ENCODE data around the gene HDDC2.

The HDDC2 gene

DNA sequence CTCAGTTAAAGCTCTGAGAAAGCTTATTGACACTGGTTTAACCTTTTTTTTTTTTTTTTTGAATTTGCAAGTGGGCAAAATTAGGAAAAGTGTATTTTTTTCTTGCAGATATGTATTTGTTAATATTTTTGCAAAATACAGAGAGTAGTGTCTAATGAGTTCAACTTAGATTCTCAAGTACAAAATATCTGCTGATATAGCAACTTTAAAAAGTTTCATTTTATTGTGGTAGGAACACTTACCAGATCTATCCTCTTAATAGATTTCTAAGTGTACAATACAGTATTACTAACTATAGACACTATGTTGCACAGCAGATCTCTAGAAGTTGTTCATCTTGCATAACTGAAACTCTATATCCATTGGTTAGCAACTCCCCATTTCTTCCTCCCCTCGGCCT lies 30.9 kb upstream of the HDDC2 start:
- DNase-seq (ENCODE audit: extremely low spot score): no peak
- ChIA-PET CTCF (interaction anchor here (0.6 kb wide), 1 partner anchor 10 kb away, joined by 3 read pairs; no protein-coding TSS in a partner anchor), POLR2A (no interaction called here)
- TF ChIP-seq L3MBTL2 (conservative IDR thresholded peaks at IDR 0.05): no peak
- no peak for TF ChIP-seq BHLHE40 (IDR thresholded peaks at IDR 0.05; ENCODE audit: borderline replicate concordance)
- no peak for TF ChIP-seq SUZ12 (IDR thresholded peaks at IDR 0.05)
- TF ChIP-seq FOXA1 (IDR thresholded peaks at IDR 0.05): no peak
- no peak for TF ChIP-seq TARDBP (IDR thresholded peaks at IDR 0.05)
- no peak for TF ChIP-seq ZNF384 (IDR thresholded peaks at IDR 0.05)
- no peak for TF ChIP-seq FOXK2 (IDR thresholded peaks at IDR 0.05)
- no peak for TF ChIP-seq ELF4 (IDR thresholded peaks at IDR 0.05)
- TF ChIP-seq, protein P1, sequence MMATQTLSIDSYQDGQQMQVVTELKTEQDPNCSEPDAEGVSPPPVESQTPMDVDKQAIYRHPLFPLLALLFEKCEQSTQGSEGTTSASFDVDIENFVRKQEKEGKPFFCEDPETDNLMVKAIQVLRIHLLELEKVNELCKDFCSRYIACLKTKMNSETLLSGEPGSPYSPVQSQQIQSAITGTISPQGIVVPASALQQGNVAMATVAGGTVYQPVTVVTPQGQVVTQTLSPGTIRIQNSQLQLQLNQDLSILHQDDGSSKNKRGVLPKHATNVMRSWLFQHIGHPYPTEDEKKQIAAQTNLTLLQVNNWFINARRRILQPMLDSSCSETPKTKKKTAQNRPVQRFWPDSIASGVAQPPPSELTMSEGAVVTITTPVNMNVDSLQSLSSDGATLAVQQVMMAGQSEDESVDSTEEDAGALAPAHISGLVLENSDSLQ (IDR thresholded peaks at IDR 0.05): no peak
- no peak for TF ChIP-seq NFRKB (IDR thresholded peaks at IDR 0.05)
- TF ChIP-seq SP1 (IDR thresholded peaks at IDR 0.05): no peak
- TF ChIP-seq LEF1 (IDR thresholded peaks at IDR 0.05; ENCODE audit: borderline replicate concordance): no peak
- no peak for TF ChIP-seq HDGF (IDR thresholded peaks at IDR 0.05; ENCODE audit: borderline replicate concordance)
- no peak for TF ChIP-seq ARNT (IDR thresholded peaks at IDR 0.05)
- no peak for TF ChIP-seq CTBP1 (IDR thresholded peaks at IDR 0.05; ENCODE audit: borderline replicate concordance)

DNA sequence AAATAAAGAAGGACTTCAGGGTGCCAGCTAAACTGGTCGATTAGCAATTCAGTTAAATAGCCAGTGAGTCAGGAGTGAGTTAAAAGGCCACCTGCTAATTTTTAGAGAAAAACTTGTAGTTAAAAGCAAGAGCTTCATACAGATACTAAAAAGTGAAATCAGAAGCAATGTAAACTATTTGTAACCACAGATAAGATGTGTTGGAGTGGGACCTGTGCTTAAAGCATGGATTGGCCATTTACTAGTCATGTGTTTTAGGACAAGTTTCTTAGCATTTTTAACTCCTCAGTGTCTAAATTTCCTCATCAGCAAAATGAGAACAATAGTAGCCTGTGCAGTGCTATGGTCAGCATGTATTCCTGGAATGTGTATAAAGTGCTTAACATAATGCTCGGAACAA lies 23.8 kb upstream of the HDDC2 start:
- CTCF ChIA-PET: interaction anchor here (0.6 kb wide), 1 partner anchor 32 kb away, joined by 3 read pairs; no protein-coding TSS in a partner anchor
- TF ChIP-seq FOXA1 (IDR thresholded peaks at IDR 0.05): no peak
- POLR2A ChIA-PET: no interaction called here
- DNase-seq (ENCODE audit: extremely low spot score): no peak

DNA sequence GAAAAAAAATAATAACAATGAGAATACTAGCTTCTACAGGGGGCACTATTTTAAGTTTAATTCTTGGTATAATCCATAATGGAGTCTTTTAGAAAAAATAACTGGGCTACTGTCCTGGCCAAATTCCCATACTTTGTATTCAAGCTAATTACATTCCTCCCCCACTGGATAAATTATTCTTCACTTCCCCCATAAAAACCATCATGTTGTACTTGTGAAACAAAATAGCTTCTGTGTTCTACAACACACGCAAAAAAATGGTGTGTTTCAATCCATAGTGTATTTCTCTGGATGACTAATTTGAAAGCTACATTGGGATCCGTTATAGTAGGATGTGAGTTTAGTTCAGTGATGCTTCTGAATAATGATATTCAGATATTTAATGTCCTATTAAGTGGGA lies 21.6 kb upstream of the HDDC2 start:
- no peak for DNase-seq (ENCODE audit: extremely low spot score)
- TF ChIP-seq LEF1 (IDR thresholded peaks at IDR 0.05; ENCODE audit: borderline replicate concordance): no peak
- no peak for TF ChIP-seq ELF4 (IDR thresholded peaks at IDR 0.05)
- no peak for TF ChIP-seq FOXA1 (IDR thresholded peaks at IDR 0.05)
- no peak for TF ChIP-seq ARNT (IDR thresholded peaks at IDR 0.05)
- no peak for TF ChIP-seq HDGF (IDR thresholded peaks at IDR 0.05; ENCODE audit: borderline replicate concordance)
- no peak for TF ChIP-seq L3MBTL2 (conservative IDR thresholded peaks at IDR 0.05)
- no peak for TF ChIP-seq BHLHE40 (IDR thresholded peaks at IDR 0.05; ENCODE audit: borderline replicate concordance)
- no peak for TF ChIP-seq CTBP1 (IDR thresholded peaks at IDR 0.05; ENCODE audit: borderline replicate concordance)
- TF ChIP-seq ZNF384 (IDR thresholded peaks at IDR 0.05): no peak
- TF ChIP-seq, protein P1 (IDR thresholded peaks at IDR 0.05): no peak
- no peak for TF ChIP-seq FOXK2 (IDR thresholded peaks at IDR 0.05)
- TF ChIP-seq TARDBP (IDR thresholded peaks at IDR 0.05): no peak
- no peak for TF ChIP-seq NFRKB (IDR thresholded peaks at IDR 0.05)
- TF ChIP-seq SP1 (IDR thresholded peaks at IDR 0.05): no peak
- TF ChIP-seq SUZ12 (IDR thresholded peaks at IDR 0.05): no peak
- no peak for TF ChIP-seq FOXM1 (IDR thresholded peaks at IDR 0.05; ENCODE audit: borderline replicate concordance)
- ChIA-PET CTCF (interaction anchor here (0.6 to 0.7 kb wide), 3 partner anchors 9 to 430 kb away, joined by 3 read pairs; no protein-coding TSS in a partner anchor), POLR2A (no interaction called here)

DNA sequence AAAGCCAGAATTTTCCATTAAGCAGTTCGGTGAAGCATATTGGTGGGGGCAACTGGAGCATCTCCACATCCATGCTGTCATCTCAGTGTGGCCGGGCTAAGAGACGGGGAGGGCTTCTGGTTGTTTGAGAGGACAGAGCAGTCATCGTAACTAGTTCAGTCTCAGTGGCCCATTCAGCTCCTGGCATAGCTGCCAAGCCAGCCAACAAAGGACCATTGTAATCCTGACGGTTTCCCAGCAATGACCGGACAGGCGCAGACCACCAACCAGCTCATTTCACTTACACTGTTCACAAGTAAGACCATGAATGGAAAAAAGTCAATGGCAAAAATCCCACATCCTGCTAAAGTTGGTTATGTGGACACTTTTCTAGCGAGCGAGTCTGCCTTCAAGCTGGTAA lies 14.9 kb upstream of the HDDC2 start:
- TF ChIP-seq HDGF (IDR thresholded peaks at IDR 0.05; ENCODE audit: borderline replicate concordance): no peak
- TF ChIP-seq ELF4 (IDR thresholded peaks at IDR 0.05): no peak
- no peak for TF ChIP-seq ARNT (IDR thresholded peaks at IDR 0.05)
- TF ChIP-seq CTBP1 (IDR thresholded peaks at IDR 0.05; ENCODE audit: borderline replicate concordance): no peak
- TF ChIP-seq SP1 (IDR thresholded peaks at IDR 0.05): no peak
- no peak for TF ChIP-seq ZNF384 (IDR thresholded peaks at IDR 0.05)
- TF ChIP-seq, protein P1 (IDR thresholded peaks at IDR 0.05): no peak
- TF ChIP-seq L3MBTL2 (conservative IDR thresholded peaks at IDR 0.05): no peak
- TF ChIP-seq BHLHE40 (IDR thresholded peaks at IDR 0.05; ENCODE audit: borderline replicate concordance): no peak
- no peak for TF ChIP-seq LEF1 (IDR thresholded peaks at IDR 0.05; ENCODE audit: borderline replicate concordance)
- TF ChIP-seq FOXA1 (IDR thresholded peaks at IDR 0.05): no peak
- TF ChIP-seq SUZ12 (IDR thresholded peaks at IDR 0.05): no peak
- TF ChIP-seq FOXM1 (IDR thresholded peaks at IDR 0.05; ENCODE audit: borderline replicate concordance): no peak
- TF ChIP-seq TARDBP (IDR thresholded peaks at IDR 0.05): no peak
- DNase-seq (ENCODE audit: extremely low spot score): no peak
- ChIA-PET CTCF (interaction anchor here (0.6 to 1.0 kb wide), 2 partner anchors 19 to 398 kb away, joined by 3 read pairs; no protein-coding TSS in a partner anchor), POLR2A (interaction anchor here (0.6 kb wide), 1 partner anchor 105 kb away, joined by 4 read pairs; no protein-coding TSS in a partner anchor)

DNA sequence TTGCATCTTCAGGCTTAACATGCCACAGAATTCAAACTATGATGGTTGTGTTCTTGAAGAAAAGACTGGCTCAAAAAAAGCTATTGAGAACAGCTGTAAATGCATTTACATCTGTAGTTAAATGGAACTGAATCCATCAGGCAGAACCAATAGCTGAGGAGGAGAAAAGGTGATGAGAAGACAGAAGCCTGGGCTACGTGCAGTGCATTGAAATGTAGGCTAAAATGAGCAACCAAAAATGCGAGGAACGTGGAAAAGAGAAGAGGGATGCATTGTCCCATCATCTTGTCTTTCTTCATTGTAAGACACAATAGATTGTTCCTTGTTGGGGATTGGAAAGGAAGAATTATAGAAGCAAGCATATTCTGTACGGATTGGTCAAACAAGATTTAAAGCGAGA lies 13.8 kb upstream of the HDDC2 start:
- POLR2A ChIA-PET: no interaction called here
- TF ChIP-seq ELF4 (IDR thresholded peaks at IDR 0.05) (no peak), LEF1 (IDR thresholded peaks at IDR 0.05; ENCODE audit: borderline replicate concordance) (no peak), NFRKB (IDR thresholded peaks at IDR 0.05) (no peak), SP1 (IDR thresholded peaks at IDR 0.05) (no peak), FOXA1 (IDR thresholded peaks at IDR 0.05) (no peak), BHLHE40 (IDR thresholded peaks at IDR 0.05; ENCODE audit: borderline replicate concordance) (no peak)
- TF ChIP-seq, protein P1 (IDR thresholded peaks at IDR 0.05): no peak
- DNase-seq (ENCODE audit: extremely low spot score): no peak
- CTCF ChIA-PET: interaction anchor here (1.0 kb wide), 1 partner anchor 20 kb away, joined by 3 read pairs; no protein-coding TSS in a partner anchor
